Caco-2 (cell line): ENCODE data around the gene ATCAY. TPM values are rescaled to one million over a fixed set of nuclear protein-coding genes. Genes with fewer than 3 reads are reported as not detected.
"Not testable (repeated sequence)": the region's sequence is repeated elsewhere in the genome, so short reads cannot be mapped to it uniquely, and the experiment has no call there.

ENCODE experiments used
- BruUV-seq: library from RNA; stranded (reverse); fragments of 400-500 nt; replicated peaks from 2 replicates; lab custom pipeline; 2021; lab: Mats Ljungman, UMichigan
- CTCF ChIA-PET: fragments of 300-600 bp; sonication (Branson Sonifier 250); formaldehyde crosslinking; loops from one replicate; lab custom pipeline; 2022; ENCODE audit warnings: antibody characterized with exemption; lab: Charles Lee
- POLR2A ChIA-PET: fragments of 300-600 bp; sonication (Branson Sonifier 250); formaldehyde crosslinking; loops from one replicate; lab custom pipeline; 2022; ENCODE audit warnings: antibody characterized with exemption; lab: Charles Lee
- DNase-seq, 2 experiments: peaks; one replicate each; pipeline versions ENCODE4 v3.0.0 to v3.0.0-alpha.2; 2020 to 2022
- H3K27me3 ChIP-seq: replicated peaks from 2 replicates; pipeline ENCODE4 v1.6.0; 2011; ENCODE audit warnings: low read length; ENCODE audit not compliant: control insufficient read depth, insufficient read depth
- H3K36me3 ChIP-seq: 2 replicates; pipeline ENCODE4 v1.5.1; 2011; ENCODE audit warnings: low read length; ENCODE audit not compliant: control insufficient read depth, insufficient read depth
- H3K4me1 ChIP-seq: fragments of 250-450 bp; sonication (Bioruptor Pico); 2 replicates; pipeline ENCODE4 v1.5.1; 2020; ENCODE audit warnings: mild to moderate bottlenecking
- H3K4me3 ChIP-seq: 2 replicates; pipeline ENCODE4 v1.5.1; 2011; ENCODE audit warnings: low read depth, mild to moderate bottlenecking, control low read depth, low read length
- H3K9me3 ChIP-seq: fragments of 250-450 bp; sonication (Bioruptor Pico); 2 replicates; pipeline ENCODE4 v1.5.1; 2020; ENCODE audit warnings: mild to moderate bottlenecking, moderate library complexity
- H3K27ac Mint-ChIP-seq: one replicate; pipeline ENCODE4 v1.8.0; 2022; ENCODE audit warnings: mixed read lengths; ENCODE audit not compliant: unreplicated experiment
- H3K27me3 Mint-ChIP-seq: one replicate; pipeline ENCODE4 v1.8.0; 2022; ENCODE audit warnings: mixed read lengths; ENCODE audit not compliant: insufficient read depth, unreplicated experiment
- H3K36me3 Mint-ChIP-seq: one replicate; pipeline ENCODE4 v1.8.0; 2022; ENCODE audit warnings: mild to moderate bottlenecking, mixed read lengths; ENCODE audit not compliant: insufficient read depth, unreplicated experiment
- H3K4me1 Mint-ChIP-seq: one replicate; pipeline ENCODE4 v1.8.0; 2022; ENCODE audit warnings: low read depth, mixed read lengths; ENCODE audit not compliant: unreplicated experiment
- H3K4me3 Mint-ChIP-seq: one replicate; pipeline ENCODE4 v1.8.0; 2022; ENCODE audit warnings: mild to moderate bottlenecking, moderate library complexity, mixed read lengths; ENCODE audit not compliant: unreplicated experiment
- H3K9me3 Mint-ChIP-seq: one replicate; pipeline ENCODE4 v1.8.0; 2022; ENCODE audit warnings: mixed read lengths; ENCODE audit not compliant: unreplicated experiment
- CTCF ChIP-seq, 2 experiments: fragments of 200-600 bp in 1 of 2; IDR thresholded peaks; 1 replicate in 1 of 2; 2 replicates in 1 of 2; pipeline versions ENCODE4 v1.5.1 to v1.8.0; 2011 to 2022; ENCODE audit warnings: antibody characterized with exemption in 1 of 2, control low read depth in 1 of 2, inconsistent platforms in 1 of 2, low read depth in 1 of 2, low read length in 1 of 2, mild to moderate bottlenecking in 1 of 2, moderate library complexity in 1 of 2; ENCODE audit not compliant: insufficient read depth in 1 of 2, severe bottlenecking in 1 of 2, unreplicated experiment in 1 of 2
- intact Hi-C: fragments of 100-400 bp; cut with micrococcal nuclease; formaldehyde crosslinking; loops from one replicate; pipeline ENCODE4 v1.10.0; 2022; ENCODE audit not compliant: unreplicated experiment
- total RNA-seq: library from RNA; stranded (reverse); gene quantifications from 2 replicates; pipeline ENCODE4 v1.2.3, GENCODE V29; 2022

Gene ATCAY
- total RNA-seq, 1 experiment from 2014 or later: not detected

GRCh38 chr19:3942790-3943409 lies 62.4 kb downstream of the ATCAY start:
- no peaks in the 10 kb centered on the region for H3K27me3 Mint-ChIP-seq
- Histone ChIP-seq H3K4me1 (no peaks in the 10 kb centered on the region), H3K4me3 (no peak overlapping the region), H3K36me3 (no peaks in the 10 kb centered on the region), H3K9me3 (no peaks in the 10 kb centered on the region), H3K27me3 (no peaks in the 10 kb centered on the region)
- H3K4me3 Mint-ChIP-seq: no peak overlapping the region
- H3K4me1 Mint-ChIP-seq: no peaks in the 10 kb centered on the region
- H3K27ac Mint-ChIP-seq: no peak overlapping the region
- no peak for DNase-seq
- no peaks in the 10 kb centered on the region for H3K36me3 Mint-ChIP-seq
- ChIA-PET CTCF (no interaction called here), POLR2A (no interaction called here)
- TF ChIP-seq CTCF (IDR thresholded peaks at IDR 0.05; ENCODE audit: insufficient read depth in 1 of 2, low read depth in 1 of 2, low read length in 1 of 2, severe bottlenecking in 1 of 2, unreplicated experiment in 1 of 2): no peak
- no TSS peak for BruUV-seq
- H3K9me3 Mint-ChIP-seq: no peaks in the 10 kb centered on the region
- intact Hi-C loops: no loop called here

- Mint-ChIP-seq H3K4me1 (no peaks in the 10 kb centered on the region), H3K9me3 (no peaks in the 10 kb centered on the region), H3K27ac (no peak overlapping the region), H3K36me3 (no peaks in the 10 kb centered on the region), H3K27me3 (no peaks in the 10 kb centered on the region), H3K4me3 (no peak overlapping the region)
- no TSS peak for BruUV-seq
- Histone ChIP-seq H3K4me3 (no peak overlapping the region), H3K27me3 (no peaks in the 10 kb centered on the region), H3K36me3 (no peaks in the 10 kb centered on the region), H3K9me3 (no peaks in the 10 kb centered on the region), H3K4me1 (no peaks in the 10 kb centered on the region)
- no peak for TF ChIP-seq CTCF (IDR thresholded peaks at IDR 0.05; ENCODE audit: insufficient read depth in 1 of 2, low read depth in 1 of 2, low read length in 1 of 2, severe bottlenecking in 1 of 2, unreplicated experiment in 1 of 2)
- DNase-seq: no peak
- POLR2A ChIA-PET: interaction anchor here (0.6 kb wide), 1 partner anchor 15 kb away, joined by 3 read pairs; no protein-coding TSS in a partner anchor
- CTCF ChIA-PET: no interaction called here
- intact Hi-C loops: no loop called here
Observed at GRCh38 chr19:3944018-3944721, 63.7 kb downstream of the ATCAY start.

GRCh38 chr19:3945838-3946237 lies 65.4 kb downstream of the ATCAY start:
- intact Hi-C loops: no loop called here
- Mint-ChIP-seq H3K36me3 (no peaks in the 10 kb centered on the region), H3K9me3 (no peaks in the 10 kb centered on the region), H3K4me3 (no peak overlapping the region), H3K4me1 (no peaks in the 10 kb centered on the region), H3K27ac (no peak overlapping the region), H3K27me3 (no peaks in the 10 kb centered on the region)
- H3K4me1 ChIP-seq: no peaks in the 10 kb centered on the region
- H3K36me3 ChIP-seq: no peaks in the 10 kb centered on the region
- POLR2A ChIA-PET: no interaction called here
- TF ChIP-seq CTCF (IDR thresholded peaks at IDR 0.05; ENCODE audit: insufficient read depth in 1 of 2, low read depth in 1 of 2, low read length in 1 of 2, severe bottlenecking in 1 of 2, unreplicated experiment in 1 of 2): no peak
- no peak for DNase-seq
- BruUV-seq: no TSS peak
- no peak overlapping the region for H3K4me3 ChIP-seq
- H3K27me3 ChIP-seq: no peaks in the 10 kb centered on the region
- CTCF ChIA-PET: no interaction called here
- H3K9me3 ChIP-seq: no peaks in the 10 kb centered on the region

GRCh38 chr19:3947316-3947933 lies 66.9 kb downstream of the ATCAY start:
- H3K27me3 ChIP-seq, H3K27me3 Mint-ChIP-seq, H3K9me3 ChIP-seq, H3K4me1 Mint-ChIP-seq, H3K36me3 ChIP-seq, DNase-seq, H3K27ac Mint-ChIP-seq, H3K4me1 ChIP-seq, H3K4me3 ChIP-seq, intact Hi-C loops, H3K9me3 Mint-ChIP-seq, POLR2A ChIA-PET, H3K4me3 Mint-ChIP-seq, CTCF ChIA-PET, BruUV-seq, H3K36me3 Mint-ChIP-seq: not testable (repeated sequence)
